HG02571 (cell line): ENCODE data around the gene AP2A1.
"Not testable (repeated sequence)": the region's sequence is repeated elsewhere in the genome, so short reads cannot be mapped to it uniquely, and the experiment has no call there.

ENCODE experiments used
- ATAC-seq: cut with Tn5 transposase; IDR thresholded peaks from one replicate; pipeline ENCODE4 v1.9.1; 2021; ENCODE audit warnings: mild to moderate bottlenecking, moderate library complexity; ENCODE audit not compliant: unreplicated experiment

AP2A1 gene

GRCh38 chr19:49811328-49811727, 44.5 kb downstream of the AP2A1 start:
- ATAC-seq = no peak

- ATAC-seq = no peak
Measured at GRCh38 chr19:49812452-49812996, 45.7 kb downstream of the AP2A1 start.

GRCh38 chr19:49812997-49813861, 46.4 kb downstream of the AP2A1 start, which contains the start of gene FUZ:
Gene FUZ (minus strand): TSS chr19:49813292. CDS start chr19:49813106, 186 bp downstream.
- ATAC-seq = peak; percentile 47

GRCh38 chr19:49814010-49814409, 47.2 kb downstream of the AP2A1 start:
- ATAC-seq = no peak

GRCh38 chr19:49816590-49816989, 49.8 kb downstream of the AP2A1 start:
- ATAC-seq = no peak

GRCh38 chr19:49817964-49818648, 51.3 kb downstream of the AP2A1 start, which contains the start of gene MED25:
Gene MED25 (plus strand): TSS chr19:49818289. CDS start chr19:49818342, 53 bp downstream.
- peak; percentile 62 for ATAC-seq

- no peak for ATAC-seq
Measured at GRCh38 chr19:49818649-49819370, 52.0 kb downstream of the AP2A1 start.

- not testable (repeated sequence) for ATAC-seq
Measured at GRCh38 chr19:49819452-49820115, 52.8 kb downstream of the AP2A1 start.

- no peak for ATAC-seq
Measured at GRCh38 chr19:49820125-49820524, 53.3 kb downstream of the AP2A1 start.

GRCh38 chr19:49823472-49823871, 56.7 kb downstream of the AP2A1 start:
- no peak for ATAC-seq

GRCh38 chr19:49824662-49825061, 57.9 kb downstream of the AP2A1 start:
- no peak for ATAC-seq

- no peak for ATAC-seq
Measured at GRCh38 chr19:49827034-49827433, 60.2 kb downstream of the AP2A1 start.

GRCh38 chr19:49829200-49829599, 62.4 kb downstream of the AP2A1 start:
- ATAC-seq = no peak

- no peak for ATAC-seq
Measured at GRCh38 chr19:49829721-49830120, 62.9 kb downstream of the AP2A1 start.

GRCh38 chr19:49830766-49831165, 64.0 kb downstream of the AP2A1 start:
- ATAC-seq = no peak

GRCh38 chr19:49831592-49831991, 64.8 kb downstream of the AP2A1 start:
- no peak for ATAC-seq

GRCh38 chr19:49832556-49832955, 65.8 kb downstream of the AP2A1 start:
- ATAC-seq = no peak

- ATAC-seq = no peak
Measured at GRCh38 chr19:49833599-49833998, 66.8 kb downstream of the AP2A1 start.

GRCh38 chr19:49835562-49835961, 68.8 kb downstream of the AP2A1 start:
- ATAC-seq = no peak
